Measurements from ENCODE around the gene CSMD2. TPM values are rescaled to one million over a fixed set of nuclear protein-coding genes. Genes with fewer than 3 reads are reported as not detected.

The CSMD2 gene
- total RNA-seq, 1 donor from 2014 or later = 0.55 TPM

DNA sequence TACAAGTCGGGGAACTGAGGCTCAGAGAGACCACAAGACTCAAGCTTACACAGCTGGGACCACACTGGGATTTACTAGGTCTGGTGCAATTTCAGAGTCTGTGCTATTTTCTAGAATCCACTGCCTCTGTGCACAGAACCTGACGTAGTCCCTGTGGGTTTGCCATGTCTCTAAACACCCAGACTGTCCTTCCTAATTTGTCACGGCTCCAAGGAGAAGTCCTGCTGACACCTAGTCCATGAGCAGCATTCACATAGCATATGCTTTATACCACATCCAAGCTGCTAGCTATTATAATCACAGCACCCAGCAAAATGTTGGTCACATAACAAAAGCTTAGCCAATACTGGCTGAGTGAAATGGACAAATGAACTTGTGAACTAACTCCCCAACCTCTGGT, 380.2 kb downstream of the CSMD2 start:
- no peak overlapping the region for H3K27ac Mint-ChIP-seq (ENCODE audit: unreplicated experiment)
- H3K4me3 Mint-ChIP-seq (ENCODE audit: unreplicated experiment) = no peak overlapping the region
- H3K36me3 Mint-ChIP-seq (ENCODE audit: low read depth) = no peaks in the 10 kb centered on the region
- no peaks in the 10 kb centered on the region for H3K4me1 Mint-ChIP-seq (ENCODE audit: low read depth)
- no peak for DNase-seq (ENCODE audit: low spot score)
- TF ChIP-seq, protein P1, sequence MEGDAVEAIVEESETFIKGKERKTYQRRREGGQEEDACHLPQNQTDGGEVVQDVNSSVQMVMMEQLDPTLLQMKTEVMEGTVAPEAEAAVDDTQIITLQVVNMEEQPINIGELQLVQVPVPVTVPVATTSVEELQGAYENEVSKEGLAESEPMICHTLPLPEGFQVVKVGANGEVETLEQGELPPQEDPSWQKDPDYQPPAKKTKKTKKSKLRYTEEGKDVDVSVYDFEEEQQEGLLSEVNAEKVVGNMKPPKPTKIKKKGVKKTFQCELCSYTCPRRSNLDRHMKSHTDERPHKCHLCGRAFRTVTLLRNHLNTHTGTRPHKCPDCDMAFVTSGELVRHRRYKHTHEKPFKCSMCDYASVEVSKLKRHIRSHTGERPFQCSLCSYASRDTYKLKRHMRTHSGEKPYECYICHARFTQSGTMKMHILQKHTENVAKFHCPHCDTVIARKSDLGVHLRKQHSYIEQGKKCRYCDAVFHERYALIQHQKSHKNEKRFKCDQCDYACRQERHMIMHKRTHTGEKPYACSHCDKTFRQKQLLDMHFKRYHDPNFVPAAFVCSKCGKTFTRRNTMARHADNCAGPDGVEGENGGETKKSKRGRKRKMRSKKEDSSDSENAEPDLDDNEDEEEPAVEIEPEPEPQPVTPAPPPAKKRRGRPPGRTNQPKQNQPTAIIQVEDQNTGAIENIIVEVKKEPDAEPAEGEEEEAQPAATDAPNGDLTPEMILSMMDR (IDR thresholded peaks at IDR 0.05) = no peak
- no peaks in the 10 kb centered on the region for H3K9me3 Mint-ChIP-seq (ENCODE audit: low read depth)
- H3K27me3 Mint-ChIP-seq (ENCODE audit: low read depth) = peaks cover 4% of the 10 kb centered on the region

DNA sequence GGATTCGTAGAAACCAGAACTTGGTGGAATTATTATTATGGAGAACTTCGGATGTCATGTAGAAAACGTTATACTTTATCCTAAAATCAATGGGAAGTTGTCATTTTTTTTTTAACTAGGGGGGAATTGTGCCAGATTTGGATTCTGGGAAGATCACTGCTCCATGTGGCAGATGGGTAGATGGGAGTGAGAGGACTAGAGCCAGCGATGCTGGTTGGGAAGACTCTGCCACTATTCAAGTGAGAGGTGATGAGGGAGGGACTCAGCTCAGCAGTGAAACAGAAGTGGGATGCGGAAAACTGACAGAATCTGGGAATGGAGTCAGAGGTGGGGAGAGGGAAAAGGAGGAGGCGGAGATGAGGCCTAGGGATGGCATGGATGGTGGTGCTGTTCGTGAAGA, 382.3 kb downstream of the CSMD2 start:
- no peak overlapping the region for H3K4me3 Mint-ChIP-seq (ENCODE audit: unreplicated experiment)
- no peaks in the 10 kb centered on the region for H3K9me3 Mint-ChIP-seq (ENCODE audit: low read depth)
- no peak for DNase-seq (ENCODE audit: low spot score)
- H3K4me1 Mint-ChIP-seq (ENCODE audit: low read depth) = no peaks in the 10 kb centered on the region
- no peak overlapping the region for H3K27ac Mint-ChIP-seq (ENCODE audit: unreplicated experiment)
- no peaks in the 10 kb centered on the region for H3K36me3 Mint-ChIP-seq (ENCODE audit: low read depth)
- peaks cover 6% of the 10 kb centered on the region for H3K27me3 Mint-ChIP-seq (ENCODE audit: low read depth)
- TF ChIP-seq, protein P1 (IDR thresholded peaks at IDR 0.05) = no peak

DNA sequence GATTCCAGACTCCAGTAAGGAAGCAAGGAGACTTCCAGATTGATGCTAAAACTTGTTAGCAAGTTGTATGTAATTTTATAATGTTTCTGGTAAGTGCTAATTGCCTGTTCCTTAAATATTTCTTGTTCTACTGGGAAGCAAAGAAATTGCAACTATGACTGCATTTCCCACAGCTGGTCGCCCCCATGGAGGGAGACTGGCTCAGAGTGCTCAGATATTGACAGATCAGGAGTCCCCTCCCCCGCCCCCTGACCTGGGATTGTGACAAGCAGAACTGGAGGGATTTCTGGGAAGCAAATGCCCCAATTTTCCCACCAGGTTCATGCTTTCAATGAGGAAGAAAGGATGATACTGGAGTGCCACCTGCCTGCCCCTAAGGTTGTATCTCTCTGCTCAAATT, 383.4 kb downstream of the CSMD2 start:
- DNase-seq (ENCODE audit: low spot score) = no peak
- Mint-ChIP-seq H3K9me3 (ENCODE audit: low read depth) (no peaks in the 10 kb centered on the region), H3K36me3 (ENCODE audit: low read depth) (no peaks in the 10 kb centered on the region), H3K27me3 (ENCODE audit: low read depth) (peaks cover 6% of the 10 kb centered on the region), H3K27ac (ENCODE audit: unreplicated experiment) (no peak overlapping the region), H3K4me1 (ENCODE audit: low read depth) (no peaks in the 10 kb centered on the region), H3K4me3 (ENCODE audit: unreplicated experiment) (no peak overlapping the region)
- TF ChIP-seq, protein P1 (IDR thresholded peaks at IDR 0.05) = no peak

DNA sequence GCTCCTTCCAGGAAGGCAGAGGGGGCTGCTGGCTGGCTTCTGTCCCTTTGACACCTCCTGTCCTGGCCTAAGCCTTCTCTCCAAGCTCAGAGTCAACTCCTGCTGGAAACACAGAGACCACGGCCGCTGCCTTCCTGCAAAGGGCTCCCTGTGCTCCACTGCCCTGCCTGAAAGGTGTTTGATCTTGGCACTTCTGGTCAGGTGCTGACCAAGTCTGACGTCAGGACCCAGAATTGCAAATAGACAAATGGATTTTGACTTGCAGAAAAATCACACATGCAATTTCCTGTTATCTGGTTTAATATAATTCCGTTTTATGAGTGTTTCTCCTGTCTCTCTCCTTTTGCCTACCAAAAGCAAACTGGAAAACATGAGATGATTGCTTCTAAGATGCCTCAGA, 387.7 kb downstream of the CSMD2 start:
- Mint-ChIP-seq H3K27me3 (ENCODE audit: low read depth) (peaks cover 2% of the 10 kb centered on the region), H3K4me1 (ENCODE audit: low read depth) (no peaks in the 10 kb centered on the region), H3K9me3 (ENCODE audit: low read depth) (peaks cover 3% of the 10 kb centered on the region), H3K36me3 (ENCODE audit: low read depth) (no peaks in the 10 kb centered on the region), H3K4me3 (ENCODE audit: unreplicated experiment) (no peak overlapping the region), H3K27ac (ENCODE audit: unreplicated experiment) (no peak overlapping the region)
- DNase-seq (ENCODE audit: low spot score) = no peak
- TF ChIP-seq, protein P1 (IDR thresholded peaks at IDR 0.05) = no peak

DNA sequence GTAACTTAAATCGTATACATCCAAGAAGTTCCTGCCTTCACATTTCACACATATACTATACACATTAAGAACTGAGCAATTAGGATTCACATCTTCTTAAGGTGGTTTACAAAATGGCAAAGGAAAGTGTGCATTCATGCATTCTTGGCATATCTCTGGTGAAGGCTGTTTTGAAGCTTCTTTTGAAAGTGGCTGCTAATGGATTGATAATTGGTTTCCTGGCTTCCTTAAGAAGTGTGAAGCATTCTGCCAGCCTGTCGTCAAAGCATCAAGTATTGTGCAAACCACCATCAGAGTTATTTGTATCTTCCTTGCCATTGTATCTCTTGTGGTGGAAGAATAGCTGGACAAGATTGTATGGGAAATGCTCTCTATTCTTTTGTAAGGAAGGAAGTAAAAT, 396.2 kb downstream of the CSMD2 start:
- TF ChIP-seq, protein P1 (IDR thresholded peaks at IDR 0.05) = no peak
- H3K36me3 Mint-ChIP-seq (ENCODE audit: low read depth) = no peaks in the 10 kb centered on the region
- no peak overlapping the region for H3K4me3 Mint-ChIP-seq (ENCODE audit: unreplicated experiment)
- no peak overlapping the region for H3K27ac Mint-ChIP-seq (ENCODE audit: unreplicated experiment)
- H3K9me3 Mint-ChIP-seq (ENCODE audit: low read depth) = peaks cover 3% of the 10 kb centered on the region
- no peaks in the 10 kb centered on the region for H3K27me3 Mint-ChIP-seq (ENCODE audit: low read depth)
- DNase-seq (ENCODE audit: low spot score) = no peak
- H3K4me1 Mint-ChIP-seq (ENCODE audit: low read depth) = no peaks in the 10 kb centered on the region
